H9 (cell line): ENCODE data around the gene IQSEC2. TPM values are rescaled to one million over a fixed set of nuclear protein-coding genes. Genes with fewer than 3 reads are reported as not detected.

ENCODE experiments used
- DNase-seq: peaks from one replicate; pipeline ENCODE4 v3.0.0-alpha.2; 2017
- H2AFZ ChIP-seq: one replicate; pipeline ENCODE4 v1.6.1; 2013; ENCODE audit warnings: mild to moderate bottlenecking, low read length, control low read depth, moderate library complexity
- H2AK5ac ChIP-seq: 2 replicates; pipeline ENCODE4 v1.6.1; 2013; ENCODE audit warnings: low read length, control low read depth, mixed read lengths; ENCODE audit not compliant: insufficient read length
- H2BK120ac ChIP-seq: one replicate; pipeline ENCODE4 v1.6.1; 2013; ENCODE audit warnings: low read depth, mild to moderate bottlenecking, low read length, control low read depth, inconsistent platforms; ENCODE audit not compliant: poor library complexity, severe bottlenecking
- H2BK12ac ChIP-seq: 2 replicates; pipeline ENCODE4 v1.6.1; 2013; ENCODE audit warnings: low read length, control low read depth, mixed read lengths, low read depth; ENCODE audit not compliant: insufficient read length
- H2BK15ac ChIP-seq: 2 replicates; pipeline ENCODE4 v1.6.1; 2013; ENCODE audit warnings: low read depth, low read length, control low read depth
- H2BK20ac ChIP-seq: one replicate; pipeline ENCODE4 v1.6.1; 2013; ENCODE audit warnings: low read depth, mild to moderate bottlenecking, low read length, control low read depth, inconsistent platforms; ENCODE audit not compliant: poor library complexity, severe bottlenecking
- H2BK5ac ChIP-seq: 2 replicates; pipeline ENCODE4 v1.6.1; 2013; ENCODE audit warnings: low read length, control low read depth, mixed read lengths; ENCODE audit not compliant: insufficient read length
- H3K14ac ChIP-seq: 2 replicates; pipeline ENCODE4 v1.6.1; 2013; ENCODE audit warnings: low read length, control low read depth; ENCODE audit not compliant: insufficient read depth
- H3K18ac ChIP-seq: 2 replicates; pipeline ENCODE4 v1.6.1; 2013; ENCODE audit warnings: low read depth, mild to moderate bottlenecking, mixed read lengths, low read length, control low read depth; ENCODE audit not compliant: insufficient read length
- H3K23ac ChIP-seq: 2 replicates; pipeline ENCODE4 v1.6.1; 2013; ENCODE audit warnings: low read length, control low read depth, mixed read lengths, low read depth; ENCODE audit not compliant: insufficient read length
- H3K23me2 ChIP-seq: 2 replicates; pipeline ENCODE4 v1.6.1; 2013; ENCODE audit warnings: low read depth, mild to moderate bottlenecking, mixed read lengths, low read length, control low read depth; ENCODE audit not compliant: insufficient read length, poor library complexity, severe bottlenecking
- H3K27ac ChIP-seq: 2 replicates; pipeline ENCODE4 v1.5.1; 2013; ENCODE audit warnings: low read length, control low read depth, mixed read lengths, low read depth; ENCODE audit not compliant: insufficient read length
- H3K27me3 ChIP-seq: 2 replicates; pipeline ENCODE4 v1.6.1; 2013; ENCODE audit warnings: low read length, control low read depth, inconsistent platforms; ENCODE audit not compliant: insufficient read depth
- H3K4ac ChIP-seq: 2 replicates; pipeline ENCODE4 v1.6.1; 2013; ENCODE audit warnings: low read depth, mild to moderate bottlenecking, control low read depth, inconsistent platforms, low read length, moderate library complexity
- H3K4me1 ChIP-seq: 2 replicates; pipeline ENCODE4 v1.6.1; 2013; ENCODE audit warnings: low read length, control low read depth, inconsistent platforms; ENCODE audit not compliant: insufficient read depth
- H3K4me2 ChIP-seq: 2 replicates; pipeline ENCODE4 v1.6.1; 2013; ENCODE audit warnings: low read length, control low read depth, mixed read lengths; ENCODE audit not compliant: insufficient read length, insufficient read depth
- H3K56ac ChIP-seq: 2 replicates; pipeline ENCODE4 v1.6.1; 2013; ENCODE audit warnings: low read depth, mild to moderate bottlenecking, mixed read lengths, low read length, control low read depth; ENCODE audit not compliant: insufficient read length
- H3K79me1 ChIP-seq: 2 replicates; pipeline ENCODE4 v1.6.1; 2013; ENCODE audit warnings: low read depth, mild to moderate bottlenecking, moderate library complexity, low read length, control low read depth, inconsistent platforms; ENCODE audit not compliant: insufficient read depth, poor library complexity, severe bottlenecking
- H3K79me2 ChIP-seq: 2 replicates; pipeline ENCODE4 v1.6.1; 2013; ENCODE audit warnings: low read length, control low read depth, inconsistent platforms; ENCODE audit not compliant: insufficient read depth
- H3K9ac ChIP-seq: 2 replicates; pipeline ENCODE4 v1.6.1; 2013; ENCODE audit warnings: low read length, control low read depth, mixed read lengths; ENCODE audit not compliant: insufficient read length; ENCODE audit errors: extremely low read depth
- H3K9me3 ChIP-seq: one replicate; pipeline ENCODE4 v1.6.1; 2013; ENCODE audit warnings: low read depth, low read length, inconsistent platforms; ENCODE audit not compliant: control insufficient read depth
- H3T11ph ChIP-seq: one replicate; pipeline ENCODE4 v1.6.1; 2013; ENCODE audit warnings: mild to moderate bottlenecking, low read length, control low read depth, inconsistent platforms
- H4K20me1 ChIP-seq: one replicate; pipeline ENCODE4 v1.6.1; 2013; ENCODE audit not compliant: control insufficient read depth, insufficient read length, insufficient read depth
- H4K5ac ChIP-seq: 2 replicates; pipeline ENCODE4 v1.6.1; 2013; ENCODE audit warnings: low read depth, mild to moderate bottlenecking, mixed read lengths, low read length, control low read depth; ENCODE audit not compliant: insufficient read length
- H4K8ac ChIP-seq: replicated peaks from 2 replicates; pipeline ENCODE4 v1.6.1; 2013; ENCODE audit warnings: low read length, control low read depth, mixed read lengths, low read depth; ENCODE audit not compliant: insufficient read length
- H4K91ac ChIP-seq: 2 replicates; pipeline ENCODE4 v1.6.1; 2013; ENCODE audit warnings: low read depth, mild to moderate bottlenecking, moderate library complexity, mixed read lengths, low read length, control low read depth; ENCODE audit not compliant: insufficient read length
- H3K27ac Mint-ChIP-seq, 3 experiments: 2 replicates in 2 of 3; 3 replicates in 1 of 3; pipeline ENCODE4 v1.8.0; 2020 to 2021; ENCODE audit warnings: mixed read lengths in 3 of 3, mild to moderate bottlenecking in 1 of 3, moderate library complexity in 1 of 3
- H3K27me3 Mint-ChIP-seq: 2 replicates; pipeline ENCODE4 v1.8.0; 2021; ENCODE audit warnings: low read depth, mild to moderate bottlenecking, moderate library complexity, mixed read lengths
- H3K36me3 Mint-ChIP-seq, 3 experiments: 2 replicates in 2 of 3; 3 replicates in 1 of 3; pipeline ENCODE4 v1.8.0; 2020 to 2021; ENCODE audit warnings: low read depth in 3 of 3, mixed read lengths in 3 of 3; ENCODE audit not compliant: insufficient read depth in 1 of 3
- H3K4me1 Mint-ChIP-seq, 2 experiments: 2 replicates each; pipeline ENCODE4 v1.8.0; 2020; ENCODE audit warnings: mixed read lengths in 2 of 2
- H3K4me3 Mint-ChIP-seq, 2 experiments: 2 replicates in 1 of 2; 3 replicates in 1 of 2; pipeline ENCODE4 v1.8.0; 2020 to 2021; ENCODE audit warnings: mild to moderate bottlenecking in 2 of 2, mixed read lengths in 2 of 2, moderate library complexity in 1 of 2
- H3K9me3 Mint-ChIP-seq, 2 experiments: 2 replicates in 1 of 2; 3 replicates in 1 of 2; pipeline ENCODE4 v1.8.0; 2020; ENCODE audit warnings: mild to moderate bottlenecking in 2 of 2, mixed read lengths in 2 of 2, moderate library complexity in 1 of 2
- WGBS: extraction: QIAGEN DNeasy Blood & Tissue Kit; methylation state at CpG from one replicate; pipeline ENCODE4 v1.1.7; 2013; ENCODE audit warnings: missing lambda C conversion rate, low lambda C conversion rate, mixed read lengths; ENCODE audit not compliant: insufficient read length; ENCODE audit errors: extremely low coverage; 5-methylcytosine and 5-hydroxymethylcytosine counted together
- total RNA-seq: library from RNA; stranded (reverse); gene quantifications from 2 replicates; pipeline ENCODE4 v1.2.1, GENCODE V29; 2021
- TF ChIP-seq, protein P1 (sequence below): fragments of 200-600 bp; sonication (generic); conservative IDR thresholded peaks from 3 replicates; pipeline ENCODE4 v1.8.0; 2021; ENCODE audit warnings: antibody characterized with exemption, mild to moderate bottlenecking

The IQSEC2 gene
- total RNA-seq, 1 experiment from 2014 or later, result 7.0 TPM

DNA sequence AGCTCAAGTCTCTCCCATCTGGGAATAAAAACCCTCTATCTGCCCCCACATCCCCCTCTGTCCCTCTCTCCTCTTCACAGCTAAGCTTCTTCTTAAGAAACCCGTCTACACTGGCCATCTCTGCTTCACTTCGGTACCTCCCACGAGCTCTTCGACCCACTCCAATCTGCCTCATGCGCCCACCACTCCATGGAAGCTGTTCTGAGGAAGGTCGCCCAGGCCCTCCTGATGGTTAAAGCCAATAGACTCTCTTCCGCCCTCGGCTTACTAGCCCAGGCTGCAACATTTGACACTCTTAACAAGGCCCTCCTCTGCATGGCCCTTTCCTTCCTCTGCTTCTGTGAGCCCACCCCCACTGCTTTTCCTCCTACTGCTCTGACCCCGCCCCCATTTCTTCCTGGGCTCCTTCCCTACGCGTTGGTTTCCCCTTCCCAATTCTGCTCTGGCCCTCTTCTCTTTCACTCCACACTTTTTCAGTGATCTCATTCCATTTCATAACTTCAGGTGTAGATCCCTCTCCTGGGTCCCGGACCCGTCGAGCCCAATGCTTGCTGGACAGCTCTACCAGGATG lies 11.8 kb downstream of the IQSEC2 start:
- Histone ChIP-seq H3T11ph (no peak overlapping the region), H3K79me2 (no peaks in the 10 kb centered on the region), H2BK12ac (no peak overlapping the region), H3K4me2 (no peak overlapping the region), H2AK5ac (no peak overlapping the region), H3K27me3 (no peaks in the 10 kb centered on the region), H3K56ac (no peak overlapping the region), H3K9ac (no peak overlapping the region), H4K5ac (no peak overlapping the region), H3K4ac (no peak overlapping the region), H3K23ac (no peak overlapping the region), H3K27ac (no peak overlapping the region), H2BK20ac (no peak overlapping the region), H4K20me1 (no peaks in the 10 kb centered on the region), H3K14ac (no peak overlapping the region), H2BK5ac (no peak overlapping the region), H3K4me1 (no peaks in the 10 kb centered on the region), H2AFZ (no peak overlapping the region), H2BK15ac (no peak overlapping the region), H4K8ac (no peak overlapping the region), H4K91ac (no peak overlapping the region), H3K9me3 (peaks cover 61% of the 10 kb centered on the region), H3K23me2 (no peaks in the 10 kb centered on the region), H3K18ac (no peak overlapping the region), H3K79me1 (no peaks in the 10 kb centered on the region), H2BK120ac (no peak overlapping the region)
- WGBS, result no CpG with 5 or more reads among the region's 14 CpGs
- Mint-ChIP-seq H3K36me3 (peaks cover 7 to 12% (median 9%) of the 10 kb centered on the region in 3 experiments; a peak in 4 of 7 replicates), H3K4me3 (no peak overlapping the region), H3K4me1 (no peaks in the 10 kb centered on the region), H3K27ac (no peak overlapping the region), H3K9me3 (peaks cover 31 to 35% of the 10 kb centered on the region in 2 experiments), H3K27me3 (no peaks in the 10 kb centered on the region)
- no peak for DNase-seq
- TF ChIP-seq, protein P1, sequence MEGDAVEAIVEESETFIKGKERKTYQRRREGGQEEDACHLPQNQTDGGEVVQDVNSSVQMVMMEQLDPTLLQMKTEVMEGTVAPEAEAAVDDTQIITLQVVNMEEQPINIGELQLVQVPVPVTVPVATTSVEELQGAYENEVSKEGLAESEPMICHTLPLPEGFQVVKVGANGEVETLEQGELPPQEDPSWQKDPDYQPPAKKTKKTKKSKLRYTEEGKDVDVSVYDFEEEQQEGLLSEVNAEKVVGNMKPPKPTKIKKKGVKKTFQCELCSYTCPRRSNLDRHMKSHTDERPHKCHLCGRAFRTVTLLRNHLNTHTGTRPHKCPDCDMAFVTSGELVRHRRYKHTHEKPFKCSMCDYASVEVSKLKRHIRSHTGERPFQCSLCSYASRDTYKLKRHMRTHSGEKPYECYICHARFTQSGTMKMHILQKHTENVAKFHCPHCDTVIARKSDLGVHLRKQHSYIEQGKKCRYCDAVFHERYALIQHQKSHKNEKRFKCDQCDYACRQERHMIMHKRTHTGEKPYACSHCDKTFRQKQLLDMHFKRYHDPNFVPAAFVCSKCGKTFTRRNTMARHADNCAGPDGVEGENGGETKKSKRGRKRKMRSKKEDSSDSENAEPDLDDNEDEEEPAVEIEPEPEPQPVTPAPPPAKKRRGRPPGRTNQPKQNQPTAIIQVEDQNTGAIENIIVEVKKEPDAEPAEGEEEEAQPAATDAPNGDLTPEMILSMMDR, result no peak
